ENCODE data around the gene SERTAD1. TPM values are rescaled to one million over a fixed set of nuclear protein-coding genes. Genes with fewer than 3 reads are reported as not detected.

The SERTAD1 gene
- polyA plus RNA-seq, 1 of the 3 experiments (the other 2 are of a cell fraction) = 10.4 TPM

- Histone ChIP-seq H3F3A (replicated peaks; ENCODE audit: insufficient read depth) (peaks cover 9% of the 10 kb centered on the region), H3K27me3 (ENCODE audit: insufficient read depth) (no peaks in the 10 kb centered on the region), H3K9ac (no peak overlapping the region), H3K9me2 (no peaks in the 10 kb centered on the region), H3K4me1 (ENCODE audit: control insufficient read depth in 1 of 2, insufficient read depth in 2 of 2, low read depth in 1 of 2, low read length in 1 of 2) (no peaks in the 10 kb centered on the region; a peak in 1 of 4 replicates), H2AFZ (ENCODE audit: low read depth) (no peak overlapping the region), H3K4me3 (ENCODE audit: low read depth in 2 of 2, low read length in 1 of 2) (no peak overlapping the region), H3K4me2 (no peak overlapping the region), H3K79me2 (ENCODE audit: insufficient read depth) (no peaks in the 10 kb centered on the region), H3K36me3 (replicated peaks in 1 of 2; ENCODE audit: control insufficient read depth in 1 of 2, insufficient read depth in 2 of 2, low read length in 1 of 2) (no peaks in the 10 kb centered on the region), H4K20me1 (ENCODE audit: insufficient read depth) (no peaks in the 10 kb centered on the region), H3K27ac (ENCODE audit: low read depth in 2 of 2, low read length in 1 of 2) (no peak overlapping the region), H3K9me3 (no peaks in the 10 kb centered on the region)
- ChIA-PET POLR2A (interaction anchor here (0.9 kb wide), 1 partner anchor 11 kb away, joined by 3 read pairs; no protein-coding TSS in a partner anchor), CTCF (interaction anchor here (1.1 to 2.4 kb wide), 6 partner anchors 10 to 220 kb away, joined by 3 to 8 read pairs (median 5); partner anchors contain the start of gene SERTAD3)
- TF ChIP-seq USF1 (IDR thresholded peaks at IDR 0.05; ENCODE audit: borderline replicate concordance, low read depth) (no peak), ZBTB33 (IDR thresholded peaks at IDR 0.05; ENCODE audit: borderline replicate concordance, low read depth) (no peak), TCF12 (IDR thresholded peaks at IDR 0.05) (no peak), ELF1 (IDR thresholded peaks at IDR 0.05) (no peak), NFIC (IDR thresholded peaks at IDR 0.05; ENCODE audit: borderline replicate concordance) (no peak), YY1 (IDR thresholded peaks at IDR 0.05; ENCODE audit: low read depth) (no peak), SMC3 (IDR thresholded peaks at IDR 0.05; ENCODE audit: low read depth, low read length) (no peak), USF2 (IDR thresholded peaks at IDR 0.05; ENCODE audit: borderline replicate concordance, low read depth, low read length) (no peak), EP300 (IDR thresholded peaks at IDR 0.05; ENCODE audit: borderline replicate concordance in 1 of 2, low read depth in 1 of 2, low read length in 1 of 2) (no peak), SIN3A (IDR thresholded peaks at IDR 0.05; ENCODE audit: borderline replicate concordance, low read depth, low read length) (no peak), RFX5 (IDR thresholded peaks at IDR 0.05; ENCODE audit: low read length) (no peak), RAD21 (IDR thresholded peaks at IDR 0.05; ENCODE audit: low read length) (no peak), RCOR1 (IDR thresholded peaks at IDR 0.05; ENCODE audit: low read length) (no peak), TAF1 (IDR thresholded peaks at IDR 0.05; ENCODE audit: borderline replicate concordance, low read depth, low read length) (no peak)
- WGBS (ENCODE audit: low lambda C conversion rate) = 82% methylated on average over 13 of the region's 21 CpGs
- DNase-seq = peak; percentile 12
Measured at GRCh38 chr19:40414542-40415535, 11.0 kb downstream of the SERTAD1 start.
